Esophagus muscularis mucosa (tissue), 2 donors: Measurements from ENCODE around the gene MAS1L.

Experiments used
- POLR2A ChIP-seq: fragments of 450-650 bp; IDR thresholded peaks from one replicate; pipeline ENCODE4 v1.6.1; 2017; ENCODE audit warnings: antibody characterized with exemption, moderate library complexity, mild to moderate bottlenecking, low read depth
- POLR2AphosphoS5 ChIP-seq, 2 donors: sonication (generic); formaldehyde crosslinking; IDR thresholded peaks; one replicate each; pipeline ENCODE4 v1.6.1; 2017; ENCODE audit warnings: antibody characterized with exemption in 2 of 2

DNA sequence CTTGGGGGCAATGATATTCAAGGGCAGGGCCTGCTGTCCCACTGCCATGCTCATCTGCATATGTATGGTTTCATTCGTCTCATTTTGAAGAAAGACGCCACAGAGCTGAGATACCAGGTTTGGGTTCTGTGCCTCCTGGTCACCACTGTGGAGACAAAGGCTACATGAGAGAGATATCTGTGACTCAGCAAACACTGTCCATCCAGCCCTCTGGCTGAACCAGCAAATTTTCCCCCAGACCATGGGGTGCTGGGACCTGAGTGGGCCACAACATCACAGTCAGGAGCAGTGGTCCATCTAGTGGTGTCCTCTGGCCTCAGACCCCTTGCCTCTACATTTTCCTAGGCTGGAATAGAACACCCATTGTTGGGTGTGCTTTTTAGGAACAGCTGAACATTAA lies at the start of gene MAS1L:
- no peak for TF ChIP-seq POLR2AphosphoS5 (IDR thresholded peaks at IDR 0.05)
- TF ChIP-seq POLR2A: no peak
